Measurements from ENCODE around the gene CLEC4M.
A peak's percentile ranks its signal among the peaks of the same experiment; 100 is the strongest.
"Not testable (repeated sequence)": the region's sequence is repeated elsewhere in the genome, so short reads cannot be mapped to it uniquely, and the experiment has no call there.

CLEC4M gene

GRCh38 chr19:7775761-7776160, 12.7 kb downstream of the CLEC4M start:
- no peak for DNase-seq

GRCh38 chr19:7778081-7778480, 15.0 kb downstream of the CLEC4M start:
- DNase-seq = no peak

DNA sequence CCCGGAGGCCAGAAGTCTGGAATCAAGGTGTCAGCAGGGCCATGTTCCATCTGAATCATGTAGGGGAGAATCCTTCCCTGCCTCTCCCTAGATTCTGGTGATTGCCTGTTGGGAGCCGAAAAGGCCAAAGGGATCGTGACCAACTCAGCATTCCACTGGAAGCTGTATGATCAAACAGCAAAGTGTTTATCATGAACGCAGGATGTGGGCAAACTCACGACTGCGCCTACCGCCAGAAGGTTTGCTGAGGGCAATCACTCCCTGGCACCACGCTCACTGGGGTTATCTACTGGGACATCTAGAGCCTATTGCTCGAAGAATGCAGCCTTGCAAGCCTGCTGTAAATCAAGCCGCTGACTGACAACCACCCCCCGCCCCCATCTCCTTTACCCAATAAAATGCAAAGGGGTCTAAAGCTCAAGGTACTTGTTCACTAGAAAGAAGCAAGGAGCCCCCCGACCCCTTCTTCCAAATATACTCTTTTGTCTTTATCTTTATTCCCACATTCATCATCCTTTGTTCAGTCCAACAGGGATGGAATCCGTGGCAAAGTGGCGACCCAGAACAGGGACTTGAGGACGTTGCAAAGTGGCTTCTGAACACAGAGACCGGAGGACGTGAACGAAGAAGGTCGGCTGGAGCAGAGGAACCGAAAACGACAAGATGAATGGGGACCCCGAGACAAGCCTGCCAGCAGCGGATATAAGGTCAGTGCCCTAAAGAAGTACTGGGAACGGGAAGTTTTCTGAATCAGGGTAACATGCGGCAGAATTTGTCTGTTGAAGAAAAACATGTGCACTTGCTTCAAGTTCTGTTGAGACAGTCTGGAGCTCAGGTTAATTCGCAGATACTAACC, 16.8 kb downstream of the CLEC4M start:
- DNase-seq = no peak

GRCh38 chr19:7781157-7781556, 18.1 kb downstream of the CLEC4M start:
- no peak for DNase-seq

GRCh38 chr19:7783991-7784423, 21.0 kb downstream of the CLEC4M start:
- DNase-seq = no peak

DNA sequence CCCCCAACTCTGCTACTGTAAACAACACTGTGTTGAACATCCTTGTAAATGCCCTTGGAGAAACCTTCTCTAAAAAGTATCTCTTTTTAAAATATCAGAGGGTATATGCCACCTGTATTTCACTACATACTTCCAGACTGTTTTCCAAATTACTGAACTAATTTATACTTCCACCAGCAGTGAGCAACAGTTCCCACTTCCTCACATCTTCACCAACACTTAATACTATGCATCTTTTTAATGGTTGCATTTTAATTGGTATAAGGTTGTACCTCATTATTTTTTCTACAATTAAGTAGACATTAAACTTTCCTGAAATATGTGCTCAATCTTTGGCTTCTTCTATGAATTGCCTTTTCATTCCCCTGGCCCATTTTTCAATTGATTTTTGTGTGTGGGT, 21.8 kb downstream of the CLEC4M start:
- no peak for DNase-seq

DNA sequence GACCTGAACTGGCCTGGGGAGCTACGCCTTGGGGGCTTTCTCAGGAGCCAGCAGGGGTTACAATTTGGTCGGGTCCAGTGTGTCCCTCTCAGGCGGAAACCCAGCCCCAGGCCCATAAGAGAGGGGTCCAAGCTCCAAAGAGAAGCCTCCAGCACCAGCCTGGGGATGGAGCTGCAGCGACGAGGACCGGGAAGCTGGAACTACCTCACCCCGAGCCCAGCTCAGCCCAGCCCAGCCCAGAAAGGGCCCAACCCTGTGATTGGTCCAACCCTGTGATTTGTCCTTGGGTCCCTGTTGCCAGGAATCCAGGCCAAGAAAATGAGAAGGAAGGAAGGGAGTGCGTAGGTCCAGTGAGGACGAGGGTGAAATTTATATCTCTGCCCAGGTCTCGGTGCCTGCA, 24.1 kb downstream of the CLEC4M start:
- DNase-seq = no peak

GRCh38 chr19:7787602-7788177, 24.6 kb downstream of the CLEC4M start:
- no peak for DNase-seq

- peak; percentile 43 for DNase-seq
Measured at GRCh38 chr19:7788178-7788932, 25.3 kb downstream of the CLEC4M start.

DNA sequence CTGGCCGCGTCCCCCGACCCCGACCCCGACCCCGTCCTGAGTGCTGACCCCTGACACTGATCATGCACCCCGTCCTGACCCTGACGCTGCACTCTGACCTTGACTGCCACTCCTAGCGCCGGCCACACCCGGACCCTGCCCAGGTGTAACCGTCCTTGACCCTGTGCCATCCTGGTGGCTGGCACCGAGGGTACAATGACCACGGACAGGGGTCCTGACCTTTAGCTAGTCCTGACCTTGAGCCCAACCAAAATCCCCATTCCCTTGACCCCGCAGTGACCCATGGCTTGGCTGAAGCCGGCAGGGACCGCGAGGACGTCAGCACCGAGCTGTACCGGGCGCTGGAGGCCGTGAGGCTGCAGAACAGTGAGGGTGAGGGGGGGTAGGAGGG, 25.9 kb downstream of the CLEC4M start:
- no peak for DNase-seq

DNA sequence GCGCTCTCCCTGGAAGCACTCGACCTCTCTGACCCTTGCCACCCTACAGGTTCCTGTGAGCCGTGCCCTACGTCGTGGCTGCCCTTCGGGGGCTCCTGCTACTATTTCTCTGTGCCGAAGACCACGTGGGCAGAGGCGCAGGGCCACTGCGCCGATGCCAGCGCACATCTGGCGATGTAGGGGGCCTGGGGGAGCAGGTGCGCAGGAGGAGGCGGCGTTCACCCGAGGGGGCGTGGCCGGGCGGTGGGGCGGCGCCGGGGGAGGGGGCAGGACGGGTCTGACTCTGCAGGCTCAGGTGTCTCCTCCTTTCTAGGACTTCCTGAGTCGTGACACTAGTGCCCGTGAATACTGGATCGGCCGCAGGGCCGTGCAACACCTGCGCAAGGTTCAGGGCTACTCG, 26.4 kb downstream of the CLEC4M start:
- DNase-seq = peak; percentile 83

DNA sequence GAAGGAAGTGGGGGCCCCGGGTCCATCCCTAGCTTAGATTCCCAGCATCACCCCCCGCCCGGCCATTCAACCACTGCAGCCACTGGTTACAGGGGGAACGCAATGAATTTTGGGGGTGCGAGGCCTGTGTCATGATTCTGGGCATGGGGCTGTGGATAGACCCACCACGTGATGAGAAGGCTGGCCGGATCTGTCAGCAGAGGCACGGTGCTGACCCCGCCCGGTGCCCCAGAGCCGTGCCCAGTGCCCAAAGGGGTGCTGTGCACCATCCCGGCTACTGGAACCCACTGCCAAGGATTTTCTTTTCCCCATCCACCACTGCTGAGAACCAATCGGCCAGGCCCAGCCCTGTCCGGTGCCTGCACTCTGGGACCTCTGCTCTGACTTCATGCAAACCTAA, 27.4 kb downstream of the CLEC4M start:
- DNase-seq = no peak

DNA sequence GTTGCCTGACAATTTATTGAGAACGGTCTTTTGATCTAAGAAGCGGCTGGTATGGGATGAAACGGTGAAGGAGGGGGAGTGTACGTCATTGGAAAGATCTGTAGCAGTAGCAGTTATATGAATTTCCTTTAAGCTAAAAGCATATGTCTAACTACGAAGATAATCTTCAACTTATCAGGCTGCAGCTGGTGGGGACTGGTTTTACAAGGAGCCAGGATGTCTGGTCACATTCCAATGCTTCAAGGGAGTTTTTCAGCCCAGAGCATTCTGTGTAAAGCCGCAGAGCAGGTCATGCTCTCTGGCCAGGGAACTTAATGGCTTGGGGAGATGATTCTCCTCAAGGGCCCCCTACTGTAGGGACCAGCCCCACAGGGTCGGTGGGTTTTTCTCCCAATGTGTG, 29.2 kb downstream of the CLEC4M start:
- no peak for DNase-seq

DNA sequence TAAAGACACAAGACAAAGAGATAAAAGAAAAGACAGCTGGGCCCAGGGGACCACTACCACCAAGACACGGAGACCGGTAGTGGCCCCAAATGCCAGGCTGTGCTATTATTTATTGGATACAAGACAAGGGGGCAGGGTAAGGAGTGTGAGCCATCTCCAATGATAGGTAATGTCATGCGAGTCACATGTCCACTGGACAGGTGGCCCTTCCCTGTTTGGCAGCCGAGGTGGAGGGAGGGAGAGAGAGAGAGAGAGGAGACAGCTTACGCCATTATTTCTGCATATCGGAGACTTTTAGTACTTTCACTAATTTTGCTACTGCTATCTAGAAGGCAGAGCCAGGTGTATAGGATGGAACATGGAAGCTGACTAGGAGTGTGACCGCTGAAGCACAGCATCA, 29.7 kb downstream of the CLEC4M start:
- not testable (repeated sequence) for DNase-seq

- DNase-seq = no peak
Measured at GRCh38 chr19:7793493-7793892, 30.4 kb downstream of the CLEC4M start.

DNA sequence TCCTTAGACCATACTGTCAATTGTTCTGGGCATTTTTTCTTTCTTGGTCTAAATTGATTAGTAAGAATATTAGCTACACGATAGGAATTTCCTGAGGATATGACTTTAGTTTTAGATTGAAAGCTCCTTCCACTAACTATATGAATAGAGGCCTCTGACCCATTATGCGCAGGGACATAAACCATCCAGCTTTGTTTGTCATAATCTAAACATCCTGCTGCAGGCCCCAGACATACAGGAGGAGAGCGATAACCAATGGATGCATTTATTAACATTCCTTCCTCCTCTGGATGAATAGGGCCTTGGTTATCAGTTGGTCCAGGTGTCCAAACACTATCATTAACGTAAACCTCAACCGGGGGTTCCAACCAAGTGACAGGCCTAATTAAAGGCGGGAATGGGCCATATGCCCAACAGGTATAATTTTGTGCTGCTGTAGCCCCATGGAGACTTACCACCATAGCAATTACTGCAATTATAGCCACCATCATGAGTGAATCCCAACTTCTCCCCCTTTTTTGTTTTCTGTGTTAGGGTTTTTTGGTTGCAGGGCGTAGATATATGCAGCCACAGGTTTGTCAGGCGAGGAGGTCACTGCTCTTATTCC, 32.6 kb downstream of the CLEC4M start:
- DNase-seq = no peak

DNA sequence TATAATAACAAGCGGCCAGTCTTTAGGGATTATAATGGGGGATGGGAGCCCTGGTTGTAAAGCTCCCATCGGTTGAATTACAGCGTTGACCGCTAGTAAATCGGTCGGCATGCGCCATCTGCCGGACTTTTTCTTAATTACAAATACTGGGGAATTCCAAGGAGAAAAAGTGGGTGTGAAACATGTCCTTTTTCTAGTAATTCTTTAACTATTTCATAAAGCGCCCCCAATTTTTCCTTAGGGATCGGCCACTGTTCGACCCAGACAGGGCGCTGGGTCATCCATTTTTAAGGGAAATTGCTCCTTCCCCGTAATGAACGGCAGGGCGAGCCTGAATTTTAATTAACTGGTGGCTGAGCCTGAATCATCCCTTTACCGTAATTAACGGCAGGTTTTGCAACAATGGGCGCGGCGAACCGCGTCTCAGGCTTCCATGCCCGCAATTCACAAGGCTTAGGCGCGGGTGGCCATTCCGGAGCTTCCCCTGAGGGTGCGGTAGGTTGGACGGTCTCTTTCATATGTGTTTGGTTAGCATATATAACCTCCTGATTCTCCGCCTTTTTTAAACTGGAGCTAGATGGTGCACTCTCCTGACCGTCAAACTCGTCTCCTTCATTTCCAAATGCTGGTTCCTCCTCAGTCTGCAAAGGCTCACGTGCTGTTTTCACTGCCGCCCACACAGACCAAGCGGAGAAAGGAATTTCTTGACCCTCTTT, 36.8 kb downstream of the CLEC4M start:
- DNase-seq = peak; percentile 71

DNA sequence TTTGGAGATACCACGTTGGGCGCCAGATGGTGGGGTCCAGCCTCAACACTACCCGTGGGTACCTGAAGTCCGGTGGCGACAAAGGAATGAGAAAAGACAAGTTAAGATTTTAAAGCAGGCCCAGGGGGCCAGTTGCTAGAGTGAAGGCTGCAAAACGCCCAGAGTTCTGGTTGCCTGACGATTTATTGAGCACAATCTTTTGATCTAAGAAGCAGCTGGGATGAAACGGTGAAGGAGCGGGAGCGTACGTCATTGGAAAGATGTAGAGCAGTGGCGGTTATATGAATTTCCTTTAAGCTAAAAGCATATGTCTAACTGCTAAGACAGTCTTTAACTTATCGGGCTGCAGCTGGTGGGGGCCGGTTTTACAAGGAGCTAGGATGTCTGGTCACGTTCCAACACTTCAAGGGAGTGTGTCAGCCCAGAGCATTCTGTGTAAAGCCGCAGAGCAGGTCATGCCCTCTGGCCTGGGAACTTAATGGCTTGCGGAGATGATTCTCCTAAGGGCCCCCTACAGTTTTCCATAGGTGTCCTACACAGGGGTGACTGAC, 38.1 kb downstream of the CLEC4M start:
- DNase-seq = no peak

GRCh38 chr19:7806234-7806633, 43.2 kb downstream of the CLEC4M start:
- DNase-seq = no peak

GRCh38 chr19:7806876-7807275, 43.8 kb downstream of the CLEC4M start:
- DNase-seq = no peak

GRCh38 chr19:7808108-7808507, 45.1 kb downstream of the CLEC4M start:
- no peak for DNase-seq

GRCh38 chr19:7811989-7812388, 48.9 kb downstream of the CLEC4M start:
- no peak for DNase-seq

DNA sequence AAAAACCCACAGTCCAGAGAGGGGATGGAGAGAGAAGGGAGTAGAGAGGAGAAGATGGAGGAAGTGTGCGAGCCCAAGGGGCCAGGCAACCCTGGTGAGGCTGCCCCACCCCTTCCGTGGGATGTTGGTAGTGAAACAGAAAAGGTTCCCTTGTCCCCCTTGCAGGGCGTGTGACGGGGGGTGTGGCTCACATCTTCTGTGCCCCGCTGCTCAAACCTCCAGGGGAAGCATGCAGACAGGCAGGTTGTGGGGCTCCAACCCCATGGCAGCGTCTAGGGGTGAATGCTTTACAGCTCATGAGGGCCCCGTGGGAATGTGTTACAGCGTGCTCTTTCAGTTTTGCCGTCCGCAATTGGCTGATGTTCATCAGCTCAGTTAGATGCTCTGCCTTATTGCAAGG, 52.3 kb downstream of the CLEC4M start:
- DNase-seq = no peak

Data from NCI-H2171 treated with DMSO at 0.1 percent for 48 hours (cell line).